A549 treated with CpdA at 1 μM for 4 hours (cell line): Measurements from ENCODE around the gene LDLRAD1. TPM values are rescaled to one million over a fixed set of nuclear protein-coding genes. Genes with fewer than 3 reads are reported as not detected.

ENCODE experiments used
- total RNA-seq: library from RNA; stranded (reverse); fragments of 200-300 nt; extraction: Qiagen RNA extraction; gene quantifications from 5 replicates; pipeline ENCODE4 v1.2.3, GENCODE V29; 2022; ENCODE audit warnings: low read depth

The LDLRAD1 gene, protein sequence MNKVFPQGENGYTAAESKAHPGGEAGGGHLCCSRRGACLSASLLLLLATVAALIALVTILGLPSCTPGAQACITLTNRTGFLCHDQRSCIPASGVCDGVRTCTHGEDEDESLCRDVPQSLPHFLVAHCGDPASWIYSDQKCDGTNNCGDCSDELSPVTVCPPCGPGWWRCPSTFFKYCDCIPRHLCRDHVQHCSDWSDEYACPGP
- total RNA-seq, result not detected in 5 replicates

DNA sequence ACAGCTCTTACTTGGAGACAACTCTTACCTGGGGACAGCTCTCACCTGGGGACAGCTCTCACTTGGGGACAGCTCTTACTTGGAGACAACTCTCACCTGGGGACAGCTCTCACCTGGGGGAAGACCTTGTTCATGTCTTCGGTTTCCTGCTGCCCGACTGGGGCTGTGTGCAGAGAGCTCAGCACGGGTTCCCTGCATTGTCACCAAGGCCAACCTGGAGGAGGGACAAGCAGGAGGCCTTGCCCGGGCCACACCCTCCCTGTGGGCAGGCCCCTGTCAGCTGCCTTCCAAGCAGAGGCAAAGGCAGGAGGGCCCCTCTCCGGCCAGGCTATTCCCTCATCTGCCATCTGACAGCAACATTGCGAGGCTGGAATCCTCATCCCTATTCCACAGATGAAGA, at the start of gene LDLRAD1:
LDLRAD1 (minus strand) TSS at position 208 of the 400 bp plus-strand sequence; CDS start at position 134, 74 bp downstream.

DNA sequence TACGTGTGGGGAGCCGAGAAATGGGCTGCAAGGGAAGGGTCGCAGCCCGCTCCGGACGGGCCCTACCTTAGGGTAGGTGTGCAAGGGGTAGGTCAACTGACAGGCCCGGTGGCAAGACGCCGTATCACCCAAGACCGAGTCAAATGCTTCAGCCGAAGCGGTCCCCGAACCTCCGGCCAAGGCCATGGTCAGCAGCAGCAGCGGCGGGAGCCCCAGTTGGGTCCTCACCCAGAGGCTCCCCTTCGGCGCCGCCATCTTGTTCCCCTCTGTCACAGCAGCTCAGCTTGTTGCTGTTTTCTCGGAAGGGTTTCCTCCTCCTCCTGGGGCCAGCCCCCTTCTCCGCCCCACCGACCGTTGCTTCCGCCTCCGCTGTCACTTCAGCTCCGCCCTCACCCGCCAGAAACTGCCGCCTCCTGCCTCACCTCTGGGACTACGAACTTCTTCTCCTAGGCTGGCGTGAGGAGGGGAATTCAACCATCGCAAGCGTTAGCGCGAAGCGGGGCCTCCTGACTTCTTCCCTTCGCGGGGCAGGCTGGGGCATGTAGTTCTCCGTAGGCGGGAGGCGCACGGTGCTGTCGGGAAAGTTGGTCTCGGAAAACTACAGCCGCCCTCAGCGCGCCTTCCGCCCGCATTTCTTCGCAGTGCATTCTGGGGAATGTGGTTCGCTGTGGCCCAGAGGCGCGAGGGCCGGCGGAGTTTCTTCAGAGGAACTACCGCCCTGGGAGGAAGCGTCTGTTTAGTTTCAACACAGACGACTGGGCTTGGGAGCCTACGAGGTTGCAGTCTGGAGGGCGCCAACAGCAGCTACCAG, 35.2 kb upstream of the LDLRAD1 start, which contains the start of the genes TCEANC2 and TMEM59:
TCEANC2 (plus strand) TSS at position 675 of the 811 bp plus-strand sequence. CDS start 815 bp downstream, outside the sequence.
TMEM59 (minus strand) TSS at position 271 of the 811 bp plus-strand sequence; CDS start at position 255, 16 bp downstream.

Other genes with a start within 250 kb of the LDLRAD1 start
- gene NDC1, start 179.9 kb downstream of the LDLRAD1 start, total RNA-seq, result 22.9 to 26.2 TPM (median 24.8 TPM) in 5 replicates
- gene YIPF1, start 128.4 kb downstream of the LDLRAD1 start, total RNA-seq, result 13.0 to 15.0 TPM (median 14.5 TPM) in 5 replicates
- not detected in 5 replicates for gene DIO1, start 124.0 kb downstream of the LDLRAD1 start, total RNA-seq
- 26.4 to 39.4 TPM (median 28.0 TPM) in 5 replicates for gene IFT25, start 72.5 kb downstream of the LDLRAD1 start, total RNA-seq
- gene LRRC42, start 71.8 kb downstream of the LDLRAD1 start, total RNA-seq, result 24.6 to 28.1 TPM (median 27.2 TPM) in 5 replicates
- 114 to 141 TPM (median 120 TPM) in 5 replicates for gene TMEM59, start 35.0 kb upstream of the LDLRAD1 start, total RNA-seq
- gene TCEANC2, start 35.4 kb upstream of the LDLRAD1 start, total RNA-seq, result 2.6 to 3.2 TPM (median 2.9 TPM) in 5 replicates
- not detected in 5 replicates for gene CDCP2, start 134.8 kb upstream of the LDLRAD1 start, total RNA-seq
- gene CYB5RL, start 181.8 kb upstream of the LDLRAD1 start, total RNA-seq, result 2.9 to 3.4 TPM (median 3.1 TPM) in 5 replicates
- 73.8 to 99.8 TPM (median 94.7 TPM) in 5 replicates for gene MRPL37, start 182.0 kb upstream of the LDLRAD1 start, total RNA-seq